Epithelial cell of esophagus (primary cell): Measurements from ENCODE around the gene HBB.
"Not testable (repeated sequence)": the region's sequence is repeated elsewhere in the genome, so short reads cannot be mapped to it uniquely, and the experiment has no call there.

Experiments
- DNase-seq: peaks from one replicate; pipeline ENCODE4 v3.0.0; 2010; ENCODE audit warnings: low read depth
- H3K4me3 ChIP-seq: 2 replicates; pipeline ENCODE4 v1.5.1; 2011; ENCODE audit warnings: mild to moderate bottlenecking, low read length, control low read depth
- TF ChIP-seq, protein P1 (sequence below): IDR thresholded peaks from 2 replicates; pipeline ENCODE4 v1.5.1; 2011; ENCODE audit warnings: low read depth, mild to moderate bottlenecking, low read length, control low read depth, inconsistent platforms; ENCODE audit not compliant: insufficient read depth; ENCODE audit errors: missing control alignments

The HBB gene

DNA sequence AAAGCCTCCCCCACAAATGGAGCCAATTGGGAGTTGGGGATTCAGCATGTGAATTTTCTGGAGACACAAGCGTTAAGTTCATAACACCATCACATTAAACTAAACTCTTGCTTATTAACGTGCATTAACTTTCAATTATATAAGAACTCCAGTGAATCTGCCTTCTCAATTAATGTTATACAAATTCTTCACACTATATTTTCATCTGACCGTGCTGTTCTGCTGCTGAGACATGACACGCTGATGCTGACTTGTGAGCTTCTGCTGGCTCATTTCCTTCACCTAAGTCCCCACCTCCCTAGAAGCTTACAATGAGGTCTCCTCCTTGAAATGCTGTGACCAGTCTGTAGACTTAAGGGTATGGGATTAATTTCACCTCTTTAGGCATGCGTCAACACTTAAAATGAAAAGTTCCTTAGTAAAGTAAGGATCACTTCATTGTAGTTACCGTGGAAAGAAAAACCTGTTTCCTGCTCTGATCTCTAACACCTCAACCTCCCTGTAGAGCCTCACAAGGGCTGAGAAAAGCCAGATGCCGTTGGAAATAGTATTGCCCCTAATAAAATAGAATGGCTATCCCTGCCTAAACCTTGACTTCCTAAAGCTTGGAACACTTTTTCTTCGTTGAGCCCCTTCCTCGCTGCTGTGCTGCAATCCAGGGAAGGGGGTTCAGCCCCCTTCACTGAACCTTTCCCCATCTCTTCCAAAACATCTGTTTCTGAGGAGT is 25.5 kb upstream of the HBB start:
- no peak for DNase-seq
- TF ChIP-seq, protein P1, sequence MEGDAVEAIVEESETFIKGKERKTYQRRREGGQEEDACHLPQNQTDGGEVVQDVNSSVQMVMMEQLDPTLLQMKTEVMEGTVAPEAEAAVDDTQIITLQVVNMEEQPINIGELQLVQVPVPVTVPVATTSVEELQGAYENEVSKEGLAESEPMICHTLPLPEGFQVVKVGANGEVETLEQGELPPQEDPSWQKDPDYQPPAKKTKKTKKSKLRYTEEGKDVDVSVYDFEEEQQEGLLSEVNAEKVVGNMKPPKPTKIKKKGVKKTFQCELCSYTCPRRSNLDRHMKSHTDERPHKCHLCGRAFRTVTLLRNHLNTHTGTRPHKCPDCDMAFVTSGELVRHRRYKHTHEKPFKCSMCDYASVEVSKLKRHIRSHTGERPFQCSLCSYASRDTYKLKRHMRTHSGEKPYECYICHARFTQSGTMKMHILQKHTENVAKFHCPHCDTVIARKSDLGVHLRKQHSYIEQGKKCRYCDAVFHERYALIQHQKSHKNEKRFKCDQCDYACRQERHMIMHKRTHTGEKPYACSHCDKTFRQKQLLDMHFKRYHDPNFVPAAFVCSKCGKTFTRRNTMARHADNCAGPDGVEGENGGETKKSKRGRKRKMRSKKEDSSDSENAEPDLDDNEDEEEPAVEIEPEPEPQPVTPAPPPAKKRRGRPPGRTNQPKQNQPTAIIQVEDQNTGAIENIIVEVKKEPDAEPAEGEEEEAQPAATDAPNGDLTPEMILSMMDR = no peak
- no peak overlapping the region for H3K4me3 ChIP-seq

DNA sequence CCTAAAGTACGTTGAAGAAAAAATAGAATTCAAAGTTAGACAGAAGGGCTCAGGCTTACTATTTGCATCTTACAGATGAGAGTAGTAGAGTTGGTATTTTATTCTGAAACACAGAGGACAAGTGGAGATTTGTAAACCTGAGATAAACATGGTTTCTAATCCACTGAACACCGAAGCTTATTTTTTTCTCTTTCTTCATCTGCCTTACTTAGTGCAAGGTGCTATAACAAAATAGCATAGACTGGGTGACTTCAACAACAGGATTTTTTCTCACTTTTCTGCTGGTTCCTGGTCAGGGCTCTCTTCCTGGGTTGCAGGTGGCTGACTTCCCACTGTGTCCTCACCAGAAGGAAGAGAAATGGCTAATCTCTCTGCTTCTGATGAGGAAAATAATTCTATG is 24.9 kb upstream of the HBB start:
- TF ChIP-seq, protein P1 = no peak
- H3K4me3 ChIP-seq = no peak overlapping the region
- no peak for DNase-seq

DNA sequence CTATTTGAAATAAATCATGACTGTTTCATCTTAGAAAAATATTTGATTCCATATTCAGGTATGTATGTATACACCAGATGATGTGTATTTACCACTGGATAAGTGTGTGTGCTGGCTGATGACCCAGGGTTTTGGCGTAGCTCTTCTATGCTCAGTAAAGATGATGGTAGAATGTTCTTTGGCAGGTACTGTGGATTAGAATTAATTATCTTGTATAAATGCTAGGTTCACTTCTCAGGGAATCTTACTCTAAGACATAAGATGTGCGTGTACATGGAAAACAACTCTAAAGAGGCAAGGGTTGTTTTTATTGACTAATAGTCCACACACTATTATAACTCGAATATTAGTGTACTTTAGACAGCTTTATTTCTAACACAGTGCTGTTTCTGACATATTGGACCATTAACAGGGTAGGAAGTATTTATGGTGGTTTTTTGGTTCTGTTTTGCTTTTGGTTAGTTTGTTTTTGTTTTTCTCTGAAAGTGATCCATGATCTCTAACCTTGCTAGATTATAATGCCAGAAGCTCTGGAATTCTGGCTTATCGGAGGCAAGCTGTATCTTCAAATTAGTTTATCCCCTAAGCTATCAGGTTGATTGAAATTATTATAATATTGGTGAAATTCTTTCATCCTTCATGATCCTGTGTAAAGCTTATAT is 23.8 kb upstream of the HBB start:
- H3K4me3 ChIP-seq = no peak overlapping the region
- TF ChIP-seq, protein P1 = no peak
- no peak for DNase-seq

DNA sequence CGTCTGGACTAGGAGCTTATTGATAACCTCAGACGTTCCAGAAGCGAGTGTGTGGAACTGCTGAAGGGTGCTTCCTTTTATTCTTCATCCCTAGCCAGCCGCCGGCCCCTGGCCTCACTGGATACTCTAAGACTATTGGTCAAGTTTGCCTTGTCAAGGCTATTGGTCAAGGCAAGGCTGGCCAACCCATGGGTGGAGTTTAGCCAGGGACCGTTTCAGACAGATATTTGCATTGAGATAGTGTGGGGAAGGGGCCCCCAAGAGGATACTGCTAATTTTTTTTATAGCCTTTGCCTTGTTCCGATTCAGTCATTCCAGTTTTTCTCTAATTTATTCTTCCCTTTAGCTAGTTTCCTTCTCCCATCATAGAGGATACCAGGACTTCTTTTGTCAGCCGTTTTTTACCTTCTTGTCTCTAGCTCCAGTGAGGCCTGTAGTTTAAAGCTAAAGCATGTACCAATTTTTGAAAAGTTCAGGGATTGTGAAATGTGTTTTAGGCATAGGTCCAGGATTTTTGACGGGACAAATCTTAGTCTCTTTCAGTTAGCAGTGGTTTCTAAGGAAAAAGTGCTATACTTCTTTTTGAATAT is 23.0 kb upstream of the HBB start, which contains the start of gene HBG1:
HBG1 (minus strand) TSS at position 51 of the 590 bp plus-strand sequence. CDS start 53 bp downstream, outside the sequence.
- DNase-seq, H3K4me3 ChIP-seq: not testable (repeated sequence)

DNA sequence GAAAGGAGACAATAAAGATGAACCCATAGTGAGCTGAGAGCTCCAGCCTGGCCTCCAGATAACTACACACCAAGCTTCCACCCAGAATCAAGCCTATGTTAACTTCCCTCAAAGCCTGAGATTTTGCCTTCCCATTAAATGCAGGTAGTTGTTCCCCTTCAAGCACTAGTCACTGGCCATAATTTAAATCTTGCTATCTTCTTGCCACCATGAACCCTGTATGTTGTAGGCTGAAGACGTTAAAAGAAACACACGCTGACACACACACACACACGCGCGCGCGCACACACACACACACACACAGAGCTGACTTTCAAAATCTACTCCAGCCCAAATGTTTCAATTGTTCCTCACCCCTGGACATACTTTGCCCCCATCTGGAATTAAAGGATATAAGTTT is 21.6 kb upstream of the HBB start:
- not testable (repeated sequence) for DNase-seq

DNA sequence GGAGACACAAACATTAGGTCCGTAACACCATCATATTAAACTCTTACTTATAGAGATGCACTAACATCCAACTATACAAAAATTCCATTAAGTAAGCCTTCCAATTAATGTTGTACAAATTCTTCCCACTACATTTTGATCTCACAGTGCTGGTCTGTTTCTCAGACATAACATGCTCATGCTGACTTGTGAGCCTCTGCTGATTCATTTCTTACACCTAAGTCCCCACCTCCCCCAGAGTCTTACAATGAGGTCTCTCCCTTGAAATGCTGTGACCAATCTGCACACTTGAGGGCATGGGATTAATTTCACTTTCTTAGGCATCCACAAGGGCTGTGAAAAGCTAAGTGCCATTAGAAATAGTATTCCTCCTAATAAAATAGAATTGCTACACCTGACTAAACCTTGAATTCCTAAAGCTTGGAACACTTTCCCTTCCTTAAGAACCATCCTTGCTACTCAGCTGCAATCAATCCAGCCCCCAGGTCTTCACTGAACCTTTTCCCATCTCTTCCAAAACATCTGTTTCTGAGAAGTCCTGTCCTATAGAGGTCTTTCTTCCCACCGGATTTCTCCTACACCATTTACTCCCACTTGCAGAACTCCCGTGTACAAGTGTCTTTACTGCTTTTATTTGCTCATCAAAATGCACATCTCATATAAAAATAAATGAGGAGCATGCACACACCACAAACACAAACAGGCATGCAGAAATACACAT is 20.8 kb upstream of the HBB start:
- no peak for DNase-seq
- no peak overlapping the region for H3K4me3 ChIP-seq
- TF ChIP-seq, protein P1 = no peak

More for the DNA sequence above, 21.6 kb upstream of the HBB start:
- not testable (repeated sequence) for H3K4me3 ChIP-seq

DNA sequence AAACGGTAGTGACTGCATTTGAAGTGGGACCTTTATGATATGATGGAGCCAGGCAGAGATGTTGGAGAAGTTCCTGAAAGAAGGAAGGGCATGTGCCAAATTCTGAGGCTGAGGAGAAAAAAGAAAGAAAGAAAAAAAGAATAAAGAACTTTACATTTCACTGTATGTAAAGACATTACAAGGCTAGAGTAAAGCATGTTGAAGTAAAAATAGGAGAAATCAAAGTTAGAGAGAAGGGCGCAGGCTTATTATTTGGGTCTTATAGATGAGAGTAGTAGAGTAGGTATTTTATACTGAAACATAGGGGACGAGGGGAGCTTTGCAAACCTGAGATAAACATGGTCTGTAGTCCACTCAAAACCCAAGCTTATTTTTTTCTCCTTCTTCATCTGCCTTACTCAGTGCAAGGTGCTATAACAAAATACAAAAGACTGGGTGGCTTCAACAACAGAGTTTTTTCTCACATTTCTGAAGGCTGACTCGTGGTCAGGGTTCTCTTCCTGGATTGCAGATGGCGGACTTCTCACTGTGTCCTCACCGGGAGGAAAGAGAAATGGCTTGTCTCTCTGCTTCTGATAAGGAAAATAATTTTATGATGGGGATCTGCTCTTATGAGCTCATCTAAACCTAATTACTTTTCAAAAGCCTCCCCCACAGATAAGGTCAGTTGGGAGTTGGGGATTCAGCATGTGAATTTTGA is 20.1 kb upstream of the HBB start:
- TF ChIP-seq, protein P1 = no peak
- no peak for DNase-seq
- H3K4me3 ChIP-seq = no peak overlapping the region
